Measurements from ENCODE around the gene DCN.
"Not testable (repeated sequence)": the region's sequence is repeated elsewhere in the genome, so short reads cannot be mapped to it uniquely, and the experiment has no call there.

The DCN gene

DNA sequence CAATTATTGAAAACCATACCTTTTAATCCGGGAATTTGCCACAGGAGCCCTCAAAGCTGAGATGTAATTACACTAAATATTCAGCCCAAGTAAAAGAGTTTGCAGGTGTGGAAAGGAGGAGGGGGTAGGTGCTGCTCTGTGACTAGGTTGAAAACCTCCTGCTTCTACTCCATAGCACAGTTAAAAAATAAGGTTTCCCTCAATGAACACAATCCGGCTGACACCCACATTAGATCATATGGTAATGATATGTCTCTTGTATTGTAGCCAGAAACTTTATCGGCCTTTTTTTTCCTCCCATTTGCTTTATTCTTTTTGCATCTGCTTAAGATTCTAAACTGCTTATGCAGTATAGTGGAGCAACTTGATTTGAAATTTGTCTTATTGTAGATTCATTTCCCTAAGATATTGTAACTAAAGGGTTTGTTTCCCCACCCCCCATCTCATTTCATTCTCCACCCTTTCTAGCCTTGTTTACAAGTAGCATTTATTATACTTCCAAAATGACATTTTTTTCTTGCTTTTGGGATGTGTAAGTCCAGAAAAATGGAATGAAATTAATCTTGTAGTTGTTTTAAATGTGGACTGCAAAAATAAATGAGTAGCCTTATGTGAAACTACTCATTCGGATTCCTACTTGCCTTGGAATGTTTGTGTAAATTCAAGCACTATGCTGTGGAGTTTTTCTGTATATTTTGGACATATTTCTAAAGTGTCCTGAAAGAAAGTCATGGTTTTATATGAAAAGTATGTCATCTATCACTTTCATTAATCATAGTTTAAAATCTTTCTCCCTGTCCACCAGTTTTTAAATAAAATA is at the start of gene DCN:
Gene DCN, minus strand, starts transcription at position 182 of the 820 bp plus-strand sequence. CDS start 4,265 bp downstream, outside the sequence.
- DNase-seq (ENCODE audit: low spot score): no peak

DNA sequence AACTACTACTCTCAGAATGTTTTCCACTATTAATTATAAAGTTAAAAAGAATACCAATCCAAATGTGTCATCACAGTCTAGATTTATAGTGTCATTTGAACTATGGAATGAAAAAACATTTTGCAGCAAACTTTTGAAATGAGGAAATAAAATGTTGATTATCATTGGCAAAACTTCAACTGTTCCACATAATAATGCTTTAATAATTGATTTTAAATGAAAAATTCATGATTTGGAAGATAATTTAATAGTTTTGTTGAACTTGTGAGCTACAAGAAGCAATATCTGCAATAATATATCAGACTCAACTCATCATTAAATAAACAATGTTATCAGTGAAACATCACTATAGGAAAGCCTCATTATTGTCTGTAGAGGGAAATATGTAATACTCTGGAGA is 48.2 kb upstream of the DCN start:
- no peak for DNase-seq (ENCODE audit: low spot score)

GRCh38 chr12:91226951-91227350 is 44.3 kb upstream of the DCN start:
- DNase-seq (ENCODE audit: low spot score): no peak

DNA sequence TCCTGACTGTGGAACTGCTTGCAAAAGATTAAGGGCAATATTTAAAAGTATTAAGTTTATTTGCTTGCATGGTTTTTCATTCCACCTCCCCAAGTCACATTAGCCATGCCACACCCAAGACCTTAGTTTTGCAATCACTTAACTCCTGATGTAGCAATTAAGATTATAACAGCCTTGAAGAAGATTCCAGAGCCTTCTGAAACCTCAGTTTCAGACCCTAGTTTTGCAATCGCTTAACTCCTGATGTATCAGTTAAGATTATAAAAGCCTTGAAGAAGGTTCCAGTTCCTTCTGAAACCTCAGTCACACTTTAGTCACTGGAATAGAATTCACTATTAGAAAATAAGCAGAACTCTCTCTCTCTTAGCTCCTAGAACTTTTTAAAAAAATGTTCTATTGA is 42.7 kb upstream of the DCN start:
- no peak for DNase-seq (ENCODE audit: low spot score)

GRCh38 chr12:91224401-91224800 is 41.8 kb upstream of the DCN start:
- DNase-seq (ENCODE audit: low spot score): no peak

- no peak for DNase-seq (ENCODE audit: low spot score)
These were observed 40.1 kb upstream of the DCN start for GRCh38 chr12:91222746-91223145.

DNA sequence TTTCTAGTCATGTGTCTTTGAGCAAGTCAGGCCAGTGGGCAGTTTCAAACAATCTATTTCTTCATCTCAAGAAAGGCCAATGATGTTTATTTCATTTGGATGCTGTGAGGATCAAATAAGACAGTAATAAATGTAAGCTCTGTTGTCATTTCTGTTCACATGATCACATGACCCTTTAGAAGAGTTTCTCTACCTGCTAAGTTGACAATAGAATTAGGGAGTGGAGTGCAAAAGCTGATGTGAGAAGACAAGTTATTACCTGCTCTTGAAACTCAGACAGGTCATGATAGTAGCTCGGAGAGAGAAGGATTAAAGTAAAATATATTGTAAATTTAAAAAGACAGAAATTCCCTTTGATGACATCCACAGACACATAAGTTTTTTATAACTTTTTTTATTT is 37.3 kb upstream of the DCN start:
- DNase-seq (ENCODE audit: low spot score): no peak

- no peak for DNase-seq (ENCODE audit: low spot score)
These were observed 36.9 kb upstream of the DCN start for GRCh38 chr12:91219511-91219910.

DNA sequence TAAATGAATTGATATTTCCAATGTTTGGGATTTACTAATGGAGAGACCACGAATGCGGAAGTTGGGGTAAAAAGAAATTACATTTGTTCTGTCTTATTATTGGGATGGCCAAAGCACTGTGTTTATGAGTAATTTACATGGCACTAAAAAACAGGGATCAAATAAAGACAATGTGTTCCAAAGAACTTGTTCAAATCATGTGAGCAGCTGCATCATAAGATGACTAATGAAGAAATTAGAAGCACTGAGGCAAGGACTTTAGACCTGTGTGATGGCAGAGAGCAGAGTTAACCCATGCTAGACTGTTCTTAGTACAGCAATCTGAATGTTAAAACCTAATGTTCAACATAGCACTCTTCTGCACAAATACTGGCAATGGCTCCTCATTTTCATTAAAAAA is 34.3 kb upstream of the DCN start:
- DNase-seq (ENCODE audit: low spot score): no peak

GRCh38 chr12:91215940-91216454 is 33.4 kb upstream of the DCN start:
- DNase-seq (ENCODE audit: low spot score): no peak

GRCh38 chr12:91211866-91212265 is 29.2 kb upstream of the DCN start:
- no peak for DNase-seq (ENCODE audit: low spot score)

DNA sequence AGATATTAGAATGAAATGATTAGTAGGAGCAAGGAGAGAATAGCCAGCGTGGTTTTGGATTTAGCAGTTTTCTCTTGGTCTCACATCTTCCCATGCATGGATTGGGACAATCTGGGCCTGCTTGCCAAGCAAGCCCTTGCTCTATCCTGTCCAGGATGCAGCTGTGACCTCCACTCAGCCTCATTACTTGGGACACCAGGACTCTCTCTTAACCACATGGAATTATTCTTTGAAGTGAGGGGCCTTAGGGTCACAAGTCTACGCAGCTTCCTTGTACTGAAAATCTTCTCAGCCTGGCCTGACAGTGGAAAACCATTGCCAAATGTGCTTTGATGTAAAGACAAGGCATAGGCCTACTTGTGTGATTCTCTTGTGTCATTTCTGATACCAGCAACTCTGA is 28.0 kb upstream of the DCN start:
- DNase-seq (ENCODE audit: low spot score): no peak

- no peak for DNase-seq (ENCODE audit: low spot score)
These were observed 27.5 kb upstream of the DCN start for GRCh38 chr12:91210144-91210543.

DNA sequence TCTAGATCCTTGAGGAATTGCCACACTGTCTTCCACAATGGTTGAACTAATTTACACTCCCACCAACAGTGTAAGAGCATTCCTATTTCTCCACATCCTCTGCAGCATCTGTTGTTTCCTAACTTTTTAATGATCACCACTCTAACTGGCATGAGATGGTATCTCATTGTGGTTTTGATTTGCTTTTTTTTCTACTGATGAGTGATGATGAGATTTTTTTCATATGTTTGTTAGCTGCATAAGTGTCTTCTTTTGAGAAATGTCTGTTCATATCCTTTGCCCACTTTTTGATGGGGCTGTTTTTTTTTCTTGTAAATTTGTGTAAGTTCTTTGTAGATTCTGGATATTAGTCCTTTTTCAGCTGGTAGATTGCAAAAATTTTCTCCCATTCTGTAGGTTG is 24.7 kb upstream of the DCN start:
- DNase-seq (ENCODE audit: low spot score): not testable (repeated sequence)

DNA sequence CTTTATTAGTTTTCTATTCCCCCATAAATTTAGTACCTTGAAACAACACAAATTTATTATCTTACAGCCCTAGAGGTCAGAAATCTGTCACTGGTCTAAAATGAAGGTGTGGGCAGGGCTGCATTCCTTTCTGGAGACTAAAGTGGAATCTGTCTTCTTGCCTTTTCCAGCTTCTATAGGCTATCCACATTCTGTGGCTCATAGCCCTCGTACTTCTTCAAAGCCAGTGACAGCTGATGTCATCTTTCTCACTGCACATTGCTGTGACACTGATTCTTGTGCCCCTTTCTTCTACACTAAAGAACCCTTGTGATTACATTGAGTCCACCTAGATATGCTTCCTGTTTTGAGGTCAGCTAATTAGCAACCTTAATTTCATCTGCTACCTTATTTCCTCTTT is 23.2 kb upstream of the DCN start:
- DNase-seq (ENCODE audit: low spot score): no peak

GRCh38 chr12:91204421-91204820 is 21.8 kb upstream of the DCN start:
- no peak for DNase-seq (ENCODE audit: low spot score)

DNA sequence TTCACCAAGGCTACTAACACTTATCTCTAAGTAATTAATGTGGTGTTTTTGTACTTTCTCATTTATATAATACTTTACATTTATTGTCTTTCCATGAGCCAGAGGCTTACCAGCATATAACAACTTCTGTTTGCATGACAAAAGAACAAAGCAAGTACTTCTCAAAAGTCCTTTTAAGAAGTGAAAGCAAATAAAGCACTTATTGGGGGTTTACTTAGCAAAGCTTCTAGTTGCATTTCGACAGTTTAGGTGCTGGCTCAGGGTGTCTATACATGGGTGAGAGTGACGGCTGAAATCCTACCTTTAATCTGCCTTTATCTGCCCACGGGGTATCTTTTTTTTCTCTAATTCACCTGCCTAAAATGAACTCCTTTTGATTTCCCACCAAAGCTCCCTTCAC is 21.0 kb upstream of the DCN start:
- DNase-seq (ENCODE audit: low spot score): no peak

GRCh38 chr12:91202390-91202789 is 19.8 kb upstream of the DCN start:
- no peak for DNase-seq (ENCODE audit: low spot score)

DNA sequence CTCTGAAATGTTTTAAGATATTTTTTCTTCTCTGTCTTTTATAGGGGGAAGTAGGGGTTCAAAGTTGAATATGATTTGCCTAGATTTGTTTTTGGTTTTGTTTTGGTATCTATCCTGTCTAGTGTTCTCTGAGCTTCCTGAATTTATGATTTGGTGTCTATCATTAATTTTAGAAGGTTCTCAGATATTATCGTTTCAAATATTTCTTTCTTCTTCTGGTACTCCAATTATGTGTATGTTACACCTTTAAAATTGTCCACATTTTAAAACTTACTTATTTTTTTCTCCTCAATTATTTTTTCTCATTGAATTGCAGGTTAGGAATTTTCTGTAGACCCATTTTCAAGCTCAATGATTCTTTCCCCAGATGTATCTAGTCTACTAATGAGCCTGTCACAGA is 13.8 kb upstream of the DCN start:
- no peak for DNase-seq (ENCODE audit: low spot score)

- no peak for DNase-seq (ENCODE audit: low spot score)
These were observed 11.9 kb upstream of the DCN start for GRCh38 chr12:91194500-91194899.

GRCh38 chr12:91191513-91192111 is 9.0 kb upstream of the DCN start:
- no peak for DNase-seq (ENCODE audit: low spot score)

DNA sequence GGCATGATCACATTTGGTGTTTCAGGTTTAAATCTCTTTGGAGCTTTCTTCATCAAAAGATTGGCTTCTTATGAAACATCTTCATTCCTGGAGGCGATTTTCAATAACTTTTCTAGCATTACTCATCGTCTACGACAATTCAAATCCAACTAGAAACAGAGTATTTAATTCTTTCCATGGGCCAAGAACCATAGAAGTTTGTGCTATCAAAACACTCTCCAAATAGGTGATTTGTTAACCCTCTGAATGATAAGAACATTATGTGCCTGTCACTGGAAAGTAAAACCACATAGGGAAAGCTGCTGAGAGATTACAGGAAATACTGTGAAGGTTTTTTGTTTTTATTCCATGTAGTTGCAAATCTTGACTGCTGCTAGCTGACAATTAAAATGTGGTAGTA is 6.9 kb upstream of the DCN start:
- DNase-seq (ENCODE audit: low spot score): no peak

DNA sequence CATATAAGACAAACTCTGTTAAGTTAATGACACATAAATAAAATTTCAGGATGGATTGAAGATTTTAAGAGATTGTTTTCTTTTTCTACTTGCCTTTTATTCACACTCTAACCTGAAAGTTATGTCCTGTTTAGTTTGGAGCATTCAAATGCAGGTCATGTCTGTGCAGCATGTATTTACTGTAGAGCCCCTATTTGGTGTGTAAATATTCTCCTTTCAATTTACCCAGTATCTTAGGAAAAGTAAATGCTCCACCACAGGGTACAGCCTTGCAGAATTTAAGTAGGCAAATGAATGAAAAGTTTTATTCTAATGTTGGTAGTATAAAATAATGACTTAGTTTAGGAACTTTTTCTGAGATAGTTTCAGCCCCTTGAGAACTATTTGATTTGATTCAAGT is 6.2 kb upstream of the DCN start:
- DNase-seq (ENCODE audit: low spot score): no peak

- no peak for DNase-seq (ENCODE audit: low spot score)
These were observed 3.5 kb upstream of the DCN start for GRCh38 chr12:91186156-91186555.
